GM23248 (cell line): ENCODE measurements around the gene LRRC2. TPM values are rescaled to one million over a fixed set of nuclear protein-coding genes. Genes with fewer than 3 reads are reported as not detected.
"Not testable (repeated sequence)": the region's sequence is repeated elsewhere in the genome, so short reads cannot be mapped to it uniquely, and the experiment has no call there.

ENCODE experiments used
- DNase-seq: peaks from one replicate; pipeline ENCODE4 v3.0.0-alpha.2; 2015
- H2AFZ ChIP-seq: fragments of 200-600 bp; sonication (generic); 2 replicates; pipeline ENCODE4 v1.6.1; 2016; ENCODE audit warnings: antibody characterized with exemption
- H3F3A ChIP-seq: fragments of 200-600 bp; sonication (generic); 2 replicates; pipeline ENCODE4 v1.6.1; 2016; ENCODE audit warnings: mild to moderate bottlenecking, antibody characterized with exemption, mixed run types; ENCODE audit not compliant: insufficient read depth
- H3K27ac ChIP-seq: fragments of 200-600 bp; sonication (generic); 2 replicates; pipeline ENCODE4 v1.5.1; 2016; ENCODE audit warnings: mild to moderate bottlenecking
- H3K27me3 ChIP-seq: fragments of 200-600 bp; sonication (generic); replicated peaks from 2 replicates; pipeline ENCODE4 v1.6.1; 2016; ENCODE audit warnings: mild to moderate bottlenecking; ENCODE audit not compliant: insufficient read depth
- H3K36me3 ChIP-seq: fragments of 200-600 bp; sonication (generic); 2 replicates; pipeline ENCODE4 v1.6.1; 2016; ENCODE audit warnings: low read depth, mild to moderate bottlenecking
- H3K4me1 ChIP-seq: fragments of 200-600 bp; sonication (generic); 2 replicates; pipeline ENCODE4 v1.6.1; 2016; ENCODE audit warnings: mild to moderate bottlenecking; ENCODE audit not compliant: insufficient read depth
- H3K4me2 ChIP-seq: fragments of 200-600 bp; sonication (generic); one replicate; pipeline ENCODE4 v1.6.1; 2016; ENCODE audit warnings: mild to moderate bottlenecking; ENCODE audit not compliant: unreplicated experiment
- H3K4me3 ChIP-seq: fragments of 200-600 bp; sonication (generic); 2 replicates; pipeline ENCODE4 v1.5.1; 2016; ENCODE audit warnings: mild to moderate bottlenecking
- H3K79me2 ChIP-seq: fragments of 200-600 bp; sonication (generic); 2 replicates; pipeline ENCODE4 v1.6.1; 2016; ENCODE audit warnings: mild to moderate bottlenecking; ENCODE audit not compliant: insufficient read depth
- H3K9ac ChIP-seq: fragments of 200-600 bp; sonication (generic); 2 replicates; pipeline ENCODE4 v1.6.1; 2016; ENCODE audit warnings: mild to moderate bottlenecking
- H3K9me2 ChIP-seq: fragments of 200-600 bp; sonication (generic); 2 replicates; pipeline ENCODE4 v1.6.1; 2016; ENCODE audit warnings: mixed run types, mild to moderate bottlenecking, moderate library complexity; ENCODE audit not compliant: insufficient read depth
- H3K9me3 ChIP-seq: fragments of 200-600 bp; sonication (generic); one replicate; pipeline ENCODE4 v1.6.1; 2017; ENCODE audit warnings: low read depth
- H4K20me1 ChIP-seq: fragments of 200-600 bp; sonication (generic); 2 replicates; pipeline ENCODE4 v1.6.0; 2016; ENCODE audit not compliant: insufficient read depth
- EZH2 ChIP-seq: fragments of 200-600 bp; sonication (generic); IDR thresholded peaks from 2 replicates; pipeline ENCODE4 v1.6.1; 2018; ENCODE audit warnings: antibody characterized with exemption, mild to moderate bottlenecking; ENCODE audit not compliant: insufficient read depth, poor library complexity, severe bottlenecking
- EZH2phosphoT487 ChIP-seq: fragments of 200-600 bp; sonication (generic); IDR thresholded peaks from 2 replicates; pipeline ENCODE4 v1.6.1; 2018; ENCODE audit warnings: antibody characterized with exemption, moderate library complexity, mild to moderate bottlenecking, low read depth; ENCODE audit not compliant: insufficient read depth
- WGBS, 2 experiments: methylation state at CpG; one replicate each; pipeline ENCODE4 v1.1.6; 2015 to 2017; ENCODE audit warnings: low lambda C conversion rate in 2 of 2, low coverage in 1 of 2; ENCODE audit errors: missing lambda C conversion rate in 2 of 2; 5-methylcytosine and 5-hydroxymethylcytosine counted together
- in situ Hi-C: fragments of 300-500 bp; cut with MboI; formaldehyde crosslinking; loops from 2 replicates; pipeline ENCODE4 v1.15.0; 2020
- polyA plus RNA-seq: library from polyadenylated mRNA; unstranded; fragments of >200 nt; fragmentation: Nextera tagmentation; extraction: Ambion mirVana; gene quantifications from 2 replicates; pipeline ENCODE4 v1.2.1, GENCODE V29; 2016
- total RNA-seq: library from RNA; depleted of rRNA; stranded (reverse); fragments of >200 nt; shearing (Covaris generic); gene quantifications from 2 replicates; pipeline ENCODE4 v1.2.3, GENCODE V29; 2014

Gene LRRC2
- total and polyA plus RNA-seq, 2 experiments from 2014 or later, result 10.8 to 16.7 TPM

- in situ Hi-C loops, result no loop called here
- no peaks in the 10 kb centered on the region for H3K9me2 ChIP-seq
- 91 to 98% methylated on average over 3 of the region's 3 CpGs for WGBS, 2 experiments
- TF ChIP-seq EZH2phosphoT487, result no peak
- no peak for TF ChIP-seq EZH2
- H3K79me2 ChIP-seq, result no peaks in the 10 kb centered on the region
- DNase-seq, result no peak
- H3K9ac ChIP-seq, result no peak overlapping the region
- no peak overlapping the region for H2AFZ ChIP-seq
- no peak overlapping the region for H3K4me3 ChIP-seq
- peaks cover 15% of the 10 kb centered on the region; the same call in 1 of the 2 replicates for H3K36me3 ChIP-seq
- H4K20me1 ChIP-seq, result no peaks in the 10 kb centered on the region
- no peaks in the 10 kb centered on the region for H3K4me1 ChIP-seq
- H3K9me3 ChIP-seq, result no peaks in the 10 kb centered on the region
- no peak overlapping the region for H3K27ac ChIP-seq
- H3K27me3 ChIP-seq, result no peaks in the 10 kb centered on the region
- no peak overlapping the region for H3K4me2 ChIP-seq
- no peaks in the 10 kb centered on the region for H3F3A ChIP-seq
Measured at GRCh38 chr3:46524832-46525231, 41.3 kb downstream of the LRRC2 start.

GRCh38 chr3:46524008-46524407 lies 42.1 kb downstream of the LRRC2 start:
- no peak overlapping the region for H3K27ac ChIP-seq
- in situ Hi-C loops, result no loop called here
- H3K4me3 ChIP-seq, result no peak overlapping the region
- H3K9ac ChIP-seq, result no peak overlapping the region
- no peaks in the 10 kb centered on the region for H3K9me2 ChIP-seq
- H2AFZ ChIP-seq, result no peak overlapping the region
- no peak overlapping the region for H3K4me2 ChIP-seq
- peaks cover 11% of the 10 kb centered on the region; the same call in 1 of the 2 replicates for H3K36me3 ChIP-seq
- no peaks in the 10 kb centered on the region for H3K27me3 ChIP-seq
- WGBS, 2 experiments, result 59 to 63% methylated on average over 3 of the region's 3 CpGs
- no peak for TF ChIP-seq EZH2phosphoT487
- TF ChIP-seq EZH2, result no peak
- DNase-seq, result no peak
- H4K20me1 ChIP-seq, result no peaks in the 10 kb centered on the region
- no peaks in the 10 kb centered on the region for H3F3A ChIP-seq
- H3K9me3 ChIP-seq, result no peaks in the 10 kb centered on the region
- H3K4me1 ChIP-seq, result no peaks in the 10 kb centered on the region
- H3K79me2 ChIP-seq, result no peaks in the 10 kb centered on the region

- in situ Hi-C loops, result no loop called here
- no peak for TF ChIP-seq EZH2
Measured at GRCh38 chr3:46523556-46523955, 42.5 kb downstream of the LRRC2 start.

GRCh38 chr3:46522201-46522600 lies 43.9 kb downstream of the LRRC2 start:
- H2AFZ ChIP-seq, H3K36me3 ChIP-seq, H3K79me2 ChIP-seq, H3K9ac ChIP-seq, H3K4me3 ChIP-seq, H3K4me2 ChIP-seq, in situ Hi-C loops, H3K9me3 ChIP-seq, H4K20me1 ChIP-seq, H3F3A ChIP-seq, H3K27ac ChIP-seq, H3K4me1 ChIP-seq, H3K27me3 ChIP-seq, DNase-seq, H3K9me2 ChIP-seq: not testable (repeated sequence)
- 86 to 91% methylated on average over 4 of the region's 4 CpGs for WGBS, 2 experiments

More at GRCh38 chr3:46523556-46523955, 42.5 kb downstream of the LRRC2 start:
- Histone ChIP-seq H3F3A (no peaks in the 10 kb centered on the region), H3K27me3 (no peaks in the 10 kb centered on the region), H3K4me2 (no peak overlapping the region), H3K27ac (no peak overlapping the region), H2AFZ (no peak overlapping the region), H3K9me3 (no peaks in the 10 kb centered on the region), H4K20me1 (no peaks in the 10 kb centered on the region), H3K9me2 (no peaks in the 10 kb centered on the region), H3K36me3 (peaks cover 11% of the 10 kb centered on the region; the same call in 1 of the 2 replicates), H3K79me2 (no peaks in the 10 kb centered on the region), H3K4me1 (no peaks in the 10 kb centered on the region), H3K4me3 (no peak overlapping the region), H3K9ac (no peak overlapping the region)
- 94 to 100% methylated on average over 2 of the region's 2 CpGs for WGBS, 2 experiments
- no peak for DNase-seq

- no peak for TF ChIP-seq EZH2
- no peak for TF ChIP-seq EZH2phosphoT487
- Histone ChIP-seq H2AFZ (no peak overlapping the region), H3K27ac (no peak overlapping the region), H3K4me1 (peaks cover 15% of the 10 kb centered on the region), H4K20me1 (no peaks in the 10 kb centered on the region), H3F3A (peaks cover 9% of the 10 kb centered on the region), H3K9me2 (no peaks in the 10 kb centered on the region), H3K4me2 (no peak overlapping the region), H3K27me3 (no peaks in the 10 kb centered on the region), H3K4me3 (no peak overlapping the region), H3K9ac (no peak overlapping the region), H3K79me2 (no peaks in the 10 kb centered on the region), H3K9me3 (no peaks in the 10 kb centered on the region), H3K36me3 (0 out of 2 replicates have a peak, but pooled peaks cover under 1% of the 10 kb centered on the region)
- in situ Hi-C loops, result no loop called here
- no peak for DNase-seq
- WGBS, 2 experiments, result 96 to 97% methylated on average over 9 of the region's 9 CpGs
Measured at GRCh38 chr3:46521096-46521495, 45.0 kb downstream of the LRRC2 start.
